ENCODE results near the gene ASCL3. TPM values are rescaled to one million over a fixed set of nuclear protein-coding genes. Genes with fewer than 3 reads are reported as not detected.

ASCL3 gene
- polyA plus RNA-seq, 2 of the 4 experiments (the other 2 are of a cell fraction): not detected

- no peak for TF ChIP-seq ATOH8 (CRISPR knock-in tag; IDR thresholded peaks at IDR 0.05; ENCODE audit: low read depth)
- TF ChIP-seq HOXA7 (CRISPR knock-in tag; IDR thresholded peaks at IDR 0.05): no peak
These were observed 17.1 kb downstream of the ASCL3 start (continued) for GRCh38 chr11:8925711-8926110.

- TF ChIP-seq ZSCAN20 (CRISPR knock-in tag; IDR thresholded peaks at IDR 0.05) (no peak), POLR2AphosphoS2 (conservative IDR thresholded peaks at IDR 0.05; ENCODE audit: low read length) (no peak), CTCF (IDR thresholded peaks at IDR 0.05) (no peak)
- Histone ChIP-seq H3K4me3 (no peak overlapping the region), H3K9me3 (no peaks in the 10 kb centered on the region), H3K4me2 (no peak overlapping the region), H3K27ac (no peak overlapping the region), H3K4me1 (no peaks in the 10 kb centered on the region)
- no peak for DNase-seq (ENCODE audit: low read depth in 1 of 2, low spot score in 1 of 2)
- ATAC-seq: no peak
- CTCF ChIA-PET: interaction anchor here (0.8 to 4.1 kb wide), 5 partner anchors 8 to 37 kb away, joined by 3 to 26 read pairs (median 3); no protein-coding TSS in a partner anchor
- 90% methylated on average over 5 of the region's 5 CpGs for WGBS (ENCODE audit: missing lambda C conversion rate)
- POLR2A ChIA-PET: no interaction called here
- FAIRE-seq: no peak
These were observed 20.1 kb downstream of the ASCL3 start for GRCh38 chr11:8922691-8923090.

DNA sequence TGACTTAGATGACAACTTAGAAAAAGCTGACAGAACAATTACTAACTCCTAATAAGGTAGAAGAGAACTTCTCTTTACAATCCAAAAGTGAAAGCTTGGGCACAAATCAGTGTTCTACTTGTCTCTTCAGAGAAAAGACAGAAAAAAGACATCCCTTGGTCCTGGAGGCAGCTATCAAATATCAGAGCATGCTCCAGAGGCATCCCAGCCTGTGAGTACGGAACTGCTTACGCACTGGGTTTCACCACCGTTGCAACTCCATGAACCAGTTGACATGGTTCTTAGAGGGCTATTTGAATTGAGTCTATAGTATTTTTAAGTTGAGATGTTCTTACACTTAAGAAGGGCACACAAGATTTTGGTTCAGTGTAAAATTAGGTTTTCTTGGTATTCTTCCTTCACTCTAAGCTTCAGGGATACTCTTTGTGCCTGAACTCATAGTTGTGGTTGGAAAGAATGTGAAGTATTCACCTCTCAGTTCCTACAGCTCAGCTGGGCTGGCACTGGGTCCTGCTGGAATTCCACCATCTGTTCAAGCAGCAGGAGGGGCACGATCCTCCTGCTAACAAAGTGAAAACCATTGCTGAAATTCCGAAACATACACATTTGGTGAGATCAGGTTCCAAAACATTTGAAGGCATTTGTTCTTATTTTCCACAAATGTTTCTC, 25.5 kb downstream of the ASCL3 start:
- ATAC-seq: peak in 1 of 2 experiments; percentile 55; a peak in 1 of 6 replicates
- Histone ChIP-seq H3K27ac (no peak overlapping the region), H3K9me3 (no peaks in the 10 kb centered on the region), H3K4me1 (peaks cover 23% of the 10 kb centered on the region), H3K4me3 (no peak overlapping the region), H3K4me2 (no peak overlapping the region)
- no peak for DNase-seq (ENCODE audit: low read depth in 1 of 2, low spot score in 1 of 2)
- TF ChIP-seq ZSCAN20 (CRISPR knock-in tag; IDR thresholded peaks at IDR 0.05): no peak
- TF ChIP-seq NFE2L2 (conservative IDR thresholded peaks at IDR 0.05; ENCODE audit: low read length): no peak
- no peak for TF ChIP-seq KDM5A (IDR thresholded peaks at IDR 0.05)
- no peak for TF ChIP-seq HOXB5 (CRISPR knock-in tag; IDR thresholded peaks at IDR 0.05)
- TF ChIP-seq RCOR1 (IDR thresholded peaks at IDR 0.05; ENCODE audit: low read depth, low read length): no peak
- no peak for TF ChIP-seq HES2 (IDR thresholded peaks at IDR 0.05)
- TF ChIP-seq MYC (IDR thresholded peaks at IDR 0.05; ENCODE audit: borderline replicate concordance, low read length): no peak
- TF ChIP-seq CEBPB (IDR thresholded peaks at IDR 0.05): no peak
- no peak for TF ChIP-seq NPAS2 (CRISPR knock-in tag; IDR thresholded peaks at IDR 0.05; ENCODE audit: borderline replicate concordance)
- no peak for TF ChIP-seq ATOH8 (CRISPR knock-in tag; IDR thresholded peaks at IDR 0.05; ENCODE audit: low read depth)
- TF ChIP-seq PHF8 (IDR thresholded peaks at IDR 0.05; ENCODE audit: borderline replicate concordance, low read depth): no peak
- ChIA-PET CTCF (interaction anchor here (3.3 kb wide), 1 partner anchor 42 kb away, joined by 14 read pairs; no protein-coding TSS in a partner anchor), POLR2A (interaction anchor here (0.9 kb wide), 1 partner anchor 229 kb away, joined by 3 read pairs; no protein-coding TSS in a partner anchor)
- 90% methylated on average over 5 of the region's 5 CpGs for WGBS (ENCODE audit: missing lambda C conversion rate)
- FAIRE-seq: no peak

DNA sequence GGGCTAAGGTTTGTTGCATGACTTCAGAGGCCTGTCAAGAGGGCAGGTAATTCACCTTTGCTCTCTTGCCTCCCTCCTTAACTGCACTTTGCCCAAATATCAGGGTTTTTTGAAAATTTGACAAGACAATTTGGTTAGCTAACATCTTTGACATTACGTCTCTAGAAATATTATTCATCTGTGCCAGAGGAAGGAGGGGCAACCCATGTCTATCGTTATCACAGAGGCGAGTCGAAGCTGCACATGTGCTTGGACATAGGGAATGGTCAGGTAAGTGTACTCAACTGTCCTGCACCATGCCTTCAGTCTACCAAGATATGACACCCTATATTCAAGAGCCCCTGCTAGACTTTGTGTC, 28.2 kb downstream of the ASCL3 start:
- CTCF ChIA-PET: interaction anchor here (0.6 to 3.3 kb wide), 31 partner anchors 9 to 592 kb away, joined by 3 to 63 read pairs (median 4); partner anchors contain the start of genes ASCL3, C11orf16 and TMEM9B
- POLR2A ChIA-PET: no interaction called here
- ATAC-seq: no peak

More for the DNA sequence above, 28.2 kb downstream of the ASCL3 start:
- no peak for FAIRE-seq
- H3K4me3 ChIP-seq: no peak overlapping the region
- H3K4me2 ChIP-seq: no peak overlapping the region
- TF ChIP-seq CTCF (IDR thresholded peaks at IDR 0.05) (0 out of 3 replicates have a peak, but pooled peaks have one; percentile 10), HDAC2 (IDR thresholded peaks at IDR 0.05) (no peak), RAD21 (conservative IDR thresholded peaks at IDR 0.05 in 1 of 2, IDR thresholded peaks at IDR 0.05 in 1 of 2) (peak in 1 of 2 experiments; percentile 4; a peak in 1 of 5 replicates), NFE2L2 (conservative IDR thresholded peaks at IDR 0.05; ENCODE audit: low read length) (no peak)
- peaks cover 29% of the 10 kb centered on the region for H3K4me1 ChIP-seq
- WGBS (ENCODE audit: missing lambda C conversion rate): 75% methylated on average over 4 of the region's 4 CpGs
- no peak overlapping the region for H3K27ac ChIP-seq
- no peak for DNase-seq (ENCODE audit: low read depth in 1 of 2, low spot score in 1 of 2)
- H3K9me3 ChIP-seq: no peaks in the 10 kb centered on the region
